Activated T-cell treated with anti-CD3 and anti-CD28 coated beads for 1 hour (primary cell): ENCODE measurements around the gene ZBTB44.
"Not testable (repeated sequence)": the region's sequence is repeated elsewhere in the genome, so short reads cannot be mapped to it uniquely, and the experiment has no call there.

Experiments
- DNase-seq: peaks from one replicate; pipeline ENCODE4 v3.0.0-alpha.2; 2020; ENCODE audit warnings: low read depth

Gene ZBTB44

GRCh38 chr11:130249371-130249770 is 65.3 kb downstream of the ZBTB44 start:
- no peak for DNase-seq

GRCh38 chr11:130247319-130247718 is 67.4 kb downstream of the ZBTB44 start:
- DNase-seq: no peak

- DNase-seq: no peak
These were observed 68.0 kb downstream of the ZBTB44 start for GRCh38 chr11:130246738-130247137.

- DNase-seq: no peak
These were observed 68.4 kb downstream of the ZBTB44 start for GRCh38 chr11:130246270-130246669.

- DNase-seq: not testable (repeated sequence)
These were observed 69.3 kb downstream of the ZBTB44 start for GRCh38 chr11:130245375-130245774.

- DNase-seq: no peak
These were observed 69.9 kb downstream of the ZBTB44 start for GRCh38 chr11:130244848-130245247.

- DNase-seq: no peak
These were observed 70.9 kb downstream of the ZBTB44 start for GRCh38 chr11:130243816-130244215.

- no peak for DNase-seq
These were observed 73.0 kb downstream of the ZBTB44 start for GRCh38 chr11:130241713-130242112.

GRCh38 chr11:130237282-130238006 is 77.3 kb downstream of the ZBTB44 start:
- no peak for DNase-seq

- no peak for DNase-seq
These were observed 80.4 kb downstream of the ZBTB44 start for GRCh38 chr11:130234315-130234714.

- not testable (repeated sequence) for DNase-seq
These were observed 80.8 kb downstream of the ZBTB44 start for GRCh38 chr11:130233888-130234287.

- DNase-seq: not testable (repeated sequence)
These were observed 81.2 kb downstream of the ZBTB44 start for GRCh38 chr11:130233486-130233885.

GRCh38 chr11:130227373-130227772 is 87.3 kb downstream of the ZBTB44 start:
- no peak for DNase-seq

- DNase-seq: no peak
These were observed 91.3 kb downstream of the ZBTB44 start for GRCh38 chr11:130223291-130223971.

GRCh38 chr11:130220311-130221035 is 94.2 kb downstream of the ZBTB44 start:
- no peak for DNase-seq

- no peak for DNase-seq
These were observed 95.6 kb downstream of the ZBTB44 start for GRCh38 chr11:130219148-130219547.

GRCh38 chr11:130218501-130219070 is 96.1 kb downstream of the ZBTB44 start:
- no peak for DNase-seq

GRCh38 chr11:130217133-130218031 is 97.3 kb downstream of the ZBTB44 start:
- DNase-seq: no peak

GRCh38 chr11:130216591-130217132 is 98.1 kb downstream of the ZBTB44 start:
- DNase-seq: no peak

GRCh38 chr11:130216221-130216550 is 98.5 kb downstream of the ZBTB44 start:
- no peak for DNase-seq

GRCh38 chr11:130215531-130216220 is 99.0 kb downstream of the ZBTB44 start:
- no peak for DNase-seq
